Spleen (tissue), 11 donors: ENCODE results near the gene PADI2. TPM values are rescaled to one million over a fixed set of nuclear protein-coding genes. Genes with fewer than 3 reads are reported as not detected.

ENCODE experiments used
- DNase-seq: peaks from one replicate; pipeline ENCODE4 v3.0.0-alpha.2; 2020
- H3K27ac ChIP-seq, 8 donors: fragments of 200-600 bp; sonication (generic) in 7 of 8; 1 replicate in 4 of 8; 2 replicates in 4 of 8; pipeline versions ENCODE4 v1.5.0 to v1.8.0; 2016 to 2021; ENCODE audit warnings: inconsistent platforms in 4 of 8, mild to moderate bottlenecking in 4 of 8, moderate library complexity in 1 of 8
- H3K27me3 ChIP-seq, 7 donors: fragments of 200-600 bp; sonication (generic) in 6 of 7; replicated peaks in 1 of 7; 1 replicate in 4 of 7; 2 replicates in 3 of 7; pipeline versions ENCODE4 v1.5.0 to v1.8.0; 2016 to 2021; ENCODE audit warnings: inconsistent platforms in 3 of 7, mild to moderate bottlenecking in 1 of 7
- H3K36me3 ChIP-seq, 6 donors: fragments of 200-600 bp; sonication (generic) in 5 of 6; 1 replicate in 4 of 6; 2 replicates in 2 of 6; pipeline versions ENCODE4 v1.5.0 to v1.8.0; 2016 to 2021; ENCODE audit warnings: inconsistent platforms in 2 of 6
- H3K4me1 ChIP-seq, 6 donors: fragments of 200-600 bp; sonication (generic) in 5 of 6; 1 replicate in 3 of 6; 2 replicates in 3 of 6; pipeline versions ENCODE4 v1.5.0 to v1.8.0; 2016 to 2021; ENCODE audit warnings: inconsistent platforms in 3 of 6
- H3K4me3 ChIP-seq, 8 donors: fragments of 200-600 bp; sonication (generic) in 7 of 8; 1 replicate in 4 of 8; 2 replicates in 4 of 8; pipeline versions ENCODE4 v1.5.0 to v1.8.0; 2016 to 2021; ENCODE audit warnings: inconsistent platforms in 4 of 8, mild to moderate bottlenecking in 4 of 8, moderate library complexity in 2 of 8
- H3K9me3 ChIP-seq, 8 donors: fragments of 200-600 bp; sonication (generic) in 7 of 8; 1 replicate in 4 of 8; 2 replicates in 4 of 8; pipeline versions ENCODE4 v1.5.0 to v1.8.0; 2016 to 2021; ENCODE audit warnings: inconsistent platforms in 4 of 8
- POLR2A ChIP-seq, 3 donors: fragments of 450-650 bp; IDR thresholded peaks; one replicate each; pipeline ENCODE4 v1.5.1; 2017; ENCODE audit warnings: antibody characterized with exemption in 3 of 3, mild to moderate bottlenecking in 1 of 3
- POLR2AphosphoS5 ChIP-seq, 3 donors: sonication (generic); formaldehyde crosslinking; IDR thresholded peaks; one replicate each; pipeline ENCODE4 v1.5.1; 2017; ENCODE audit warnings: antibody characterized with exemption in 3 of 3
- WGBS, 5 donors: extraction: QIAGEN DNeasy Blood & Tissue Kit in 3 of 5; methylation state at CpG; one replicate each; pipeline versions ENCODE4 v1.1.5 to v1.1.7; 2013 to 2018; 5-methylcytosine and 5-hydroxymethylcytosine counted together
- intact Hi-C: fragments of 100-400 bp; cut with DNase I; formaldehyde crosslinking; loops from one replicate; pipeline ENCODE4 v1.15.0; 2023; ENCODE audit warnings: low total_unique reads
- polyA plus RNA-seq, 3 donors: library from polyadenylated mRNA; stranded (reverse); fragments of 200-250 nt; gene quantifications; one replicate each; pipeline ENCODE4 v1.2.1, GENCODE V29; 2013
- total RNA-seq, 7 donors: library from RNA; depleted of rRNA in 3 of 7; stranded (reverse); fragments of >200 nt in 3 of 7; fragmentation: NEBNext Ultra II Directional in 4 of 7; extraction: Animal tissue kit (Norgen Biotek cat#: 25700) in 4 of 7; gene quantifications; one replicate each; pipeline versions ENCODE4 v1.1.0 to v1.2.1, GENCODE V29; 2016 to 2021
- TF ChIP-seq, protein P1 (sequence below), 11 experiments: fragments of 200-600 bp in 7 of 11; fragments of 450-650 bp in 4 of 11; sonication (generic) in 4 of 11; IDR thresholded peaks in 8 of 11; conservative IDR thresholded peaks in 3 of 11; 1 replicate in 7 of 11; 2 replicates in 4 of 11; pipeline versions ENCODE4 v1.4.0 to v1.8.0; 2016 to 2021; ENCODE audit warnings: antibody characterized with exemption in 11 of 11, inconsistent platforms in 4 of 11, mild to moderate bottlenecking in 1 of 11
- donor health status: healthy with polysubstance abuse.
- donor health status: DM: no; HTN: no; CAD: no; lungs with moderate emphysema.
- donor health status: DM: no; HTN: no; CAD: no.
- donor health status: Bipolar disorder and iron deficiency.
- donor health status: healthy.
- donor health status: DM: no; HTN: no; CAD: no.
- donor health status: DM: yes; HTN: yes; CAD: no.

The PADI2 gene
- total and polyA plus RNA-seq, 10 donors = 0.50 to 63.6 (median 18.6) TPM

DNA sequence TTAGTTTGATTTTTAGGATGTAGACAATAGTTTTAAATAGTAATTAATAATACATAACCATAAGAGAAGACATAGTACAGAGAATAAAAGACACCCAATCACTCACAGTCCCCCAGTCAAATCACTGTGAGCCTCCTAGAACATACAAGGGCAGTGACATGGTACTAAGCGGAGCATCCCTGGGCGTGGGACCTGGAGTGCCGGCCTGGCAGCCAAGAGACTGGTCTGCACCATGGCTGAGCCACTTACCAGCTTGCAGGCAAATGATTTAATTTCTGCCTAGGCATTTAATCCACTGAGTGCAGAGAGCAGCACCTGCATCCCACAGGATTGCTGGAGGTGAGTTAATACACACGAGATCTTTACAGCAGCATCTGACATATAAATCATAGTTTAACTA lies 85.8 kb downstream of the PADI2 start:
- Histone ChIP-seq H3K4me1 (peaks cover 0 to 19% (median 0%) of the 10 kb centered on the region in 6 donors), H3K27me3 (no peaks in the 10 kb centered on the region), H3K27ac (no peak overlapping the region), H3K36me3 (peaks cover 0 to 96% (median 61%) of the 10 kb centered on the region in 6 donors), H3K9me3 (no peaks in the 10 kb centered on the region), H3K4me3 (no peak overlapping the region)
- TF ChIP-seq, protein P1, sequence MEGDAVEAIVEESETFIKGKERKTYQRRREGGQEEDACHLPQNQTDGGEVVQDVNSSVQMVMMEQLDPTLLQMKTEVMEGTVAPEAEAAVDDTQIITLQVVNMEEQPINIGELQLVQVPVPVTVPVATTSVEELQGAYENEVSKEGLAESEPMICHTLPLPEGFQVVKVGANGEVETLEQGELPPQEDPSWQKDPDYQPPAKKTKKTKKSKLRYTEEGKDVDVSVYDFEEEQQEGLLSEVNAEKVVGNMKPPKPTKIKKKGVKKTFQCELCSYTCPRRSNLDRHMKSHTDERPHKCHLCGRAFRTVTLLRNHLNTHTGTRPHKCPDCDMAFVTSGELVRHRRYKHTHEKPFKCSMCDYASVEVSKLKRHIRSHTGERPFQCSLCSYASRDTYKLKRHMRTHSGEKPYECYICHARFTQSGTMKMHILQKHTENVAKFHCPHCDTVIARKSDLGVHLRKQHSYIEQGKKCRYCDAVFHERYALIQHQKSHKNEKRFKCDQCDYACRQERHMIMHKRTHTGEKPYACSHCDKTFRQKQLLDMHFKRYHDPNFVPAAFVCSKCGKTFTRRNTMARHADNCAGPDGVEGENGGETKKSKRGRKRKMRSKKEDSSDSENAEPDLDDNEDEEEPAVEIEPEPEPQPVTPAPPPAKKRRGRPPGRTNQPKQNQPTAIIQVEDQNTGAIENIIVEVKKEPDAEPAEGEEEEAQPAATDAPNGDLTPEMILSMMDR (IDR thresholded peaks at IDR 0.05 in 8 of 11, conservative IDR thresholded peaks at IDR 0.05 in 3 of 11) = no peak
- TF ChIP-seq POLR2A (IDR thresholded peaks at IDR 0.05) = no peak
- TF ChIP-seq POLR2AphosphoS5 (IDR thresholded peaks at IDR 0.05) = no peak
- intact Hi-C loops = no loop called here
- WGBS, 5 donors = 88 to 96% (median 93%) methylated on average over 4 of the region's 4 CpGs
- no peak for DNase-seq

DNA sequence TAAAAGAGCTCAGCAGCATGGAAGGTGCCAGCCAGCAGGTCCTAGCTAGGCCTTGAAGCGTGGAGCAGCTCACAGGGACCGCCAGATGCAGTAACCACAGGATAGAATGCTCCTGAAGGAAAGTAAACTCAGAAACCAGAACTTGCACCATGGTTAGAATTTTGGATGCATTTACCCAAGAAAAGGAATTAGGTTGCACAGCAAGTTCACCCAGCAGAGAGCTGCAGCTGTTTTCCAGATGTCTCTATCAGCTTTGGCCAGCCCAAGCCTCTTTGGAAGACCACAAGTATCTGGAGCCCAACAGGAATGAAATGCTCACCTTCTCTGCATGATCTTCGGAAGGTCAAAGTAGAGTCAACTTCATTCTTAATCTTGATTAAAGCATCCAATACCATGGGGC lies 86.5 kb downstream of the PADI2 start:
- no peak overlapping the region for H3K4me3 ChIP-seq
- WGBS, 5 donors = 85 to 96% (median 95%) methylated on average over 3 of the region's 3 CpGs
- intact Hi-C loops = no loop called here

DNA sequence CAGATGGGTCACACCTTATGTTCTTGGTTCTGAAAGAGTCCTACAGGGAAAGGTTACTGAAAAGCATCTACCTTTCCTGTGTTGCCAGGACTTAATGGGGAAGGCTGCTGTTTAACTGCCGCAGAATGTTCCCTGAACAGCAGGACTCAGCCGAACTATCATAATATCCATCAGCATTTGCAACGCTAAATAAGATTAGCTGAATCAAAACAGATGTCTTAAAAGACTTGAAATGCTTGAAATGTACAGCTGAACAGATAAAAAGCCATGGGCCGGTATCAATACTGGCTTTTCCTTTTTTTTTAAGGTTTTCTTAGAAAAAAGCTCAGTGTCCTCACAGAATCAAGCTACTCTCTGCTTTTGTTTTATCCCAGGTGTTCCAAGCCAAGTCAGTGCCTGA lies 87.8 kb downstream of the PADI2 start:
- Histone ChIP-seq H3K27ac (no peak overlapping the region), H3K36me3 (peaks cover 6 to 98% (median 74%) of the 10 kb centered on the region in 6 donors), H3K27me3 (no peaks in the 10 kb centered on the region), H3K4me1 (peaks cover 0 to 14% (median 2%) of the 10 kb centered on the region in 6 donors), H3K9me3 (no peaks in the 10 kb centered on the region), H3K4me3 (no peak overlapping the region)
- TF ChIP-seq POLR2AphosphoS5 (IDR thresholded peaks at IDR 0.05) = no peak
- no peak for TF ChIP-seq POLR2A (IDR thresholded peaks at IDR 0.05)
- TF ChIP-seq, protein P1 (IDR thresholded peaks at IDR 0.05 in 8 of 11, conservative IDR thresholded peaks at IDR 0.05 in 3 of 11) = no peak
- DNase-seq = no peak
- intact Hi-C loops = no loop called here
- WGBS, 5 donors = 94 to 99% (median 97%) methylated on average over 4 of the region's 4 CpGs

More for the DNA sequence above, 86.5 kb downstream of the PADI2 start:
- H3K27ac ChIP-seq = no peak overlapping the region
- no peak for DNase-seq
- peaks cover 2 to 96% (median 65%) of the 10 kb centered on the region in 6 donors for H3K36me3 ChIP-seq
- no peaks in the 10 kb centered on the region for H3K27me3 ChIP-seq
- H3K4me1 ChIP-seq = peaks cover 0 to 19% (median 2%) of the 10 kb centered on the region in 6 donors
- TF ChIP-seq, protein P1 (IDR thresholded peaks at IDR 0.05 in 8 of 11, conservative IDR thresholded peaks at IDR 0.05 in 3 of 11) = no peak
- no peak for TF ChIP-seq POLR2AphosphoS5 (IDR thresholded peaks at IDR 0.05)
- TF ChIP-seq POLR2A (IDR thresholded peaks at IDR 0.05) = no peak
- H3K9me3 ChIP-seq = no peaks in the 10 kb centered on the region

- TF ChIP-seq POLR2AphosphoS5 (IDR thresholded peaks at IDR 0.05) = no peak
- TF ChIP-seq, protein P1 (IDR thresholded peaks at IDR 0.05 in 8 of 11, conservative IDR thresholded peaks at IDR 0.05 in 3 of 11) = no peak
- no peak for TF ChIP-seq POLR2A (IDR thresholded peaks at IDR 0.05)
- H3K4me3 ChIP-seq = no peak overlapping the region
- intact Hi-C loops = no loop called here
- H3K9me3 ChIP-seq = no peaks in the 10 kb centered on the region
- H3K36me3 ChIP-seq = peaks cover 6 to 98% (median 81%) of the 10 kb centered on the region in 6 donors
- no peak for DNase-seq
- peaks cover 0 to 10% (median 2%) of the 10 kb centered on the region in 6 donors for H3K4me1 ChIP-seq
- no peak overlapping the region for H3K27ac ChIP-seq
- WGBS, 5 donors = 76 to 86% (median 83%) methylated on average over 4 of the region's 4 CpGs
- no peaks in the 10 kb centered on the region for H3K27me3 ChIP-seq
Observed at GRCh38 chr1:17030206-17030605, 89.0 kb downstream of the PADI2 start.
